ENCODE results near the gene ERC2. TPM values are rescaled to one million over a fixed set of nuclear protein-coding genes. Genes with fewer than 3 reads are reported as not detected.

The ERC2 gene
- total RNA-seq, 2 experiments from 2014 or later: not detected

GRCh38 chr3:56428667-56429066, 39.6 kb downstream of the ERC2 start:
- Histone ChIP-seq H3K27ac (ENCODE audit: low read depth, low read length, poor library complexity, severe bottlenecking) (no peak overlapping the region), H3K4me1 (ENCODE audit: insufficient read depth, low read length, poor library complexity, severe bottlenecking) (no peaks in the 10 kb centered on the region), H3K4me3 (ENCODE audit: low read depth, low read length, poor library complexity, severe bottlenecking) (no peak overlapping the region), H3K9me2 (ENCODE audit: insufficient read depth, low read length) (no peaks in the 10 kb centered on the region), H3K4me2 (ENCODE audit: low read length) (no peak overlapping the region), H3K36me3 (ENCODE audit: insufficient read depth, low read length) (no peaks in the 10 kb centered on the region), H3K79me2 (ENCODE audit: insufficient read depth, low read depth, low read length) (no peaks in the 10 kb centered on the region), H4K20me1 (ENCODE audit: insufficient read depth, low read length) (no peaks in the 10 kb centered on the region), H2AFZ (ENCODE audit: low read length) (no peak overlapping the region), H3K9me3 (ENCODE audit: low read length) (no peaks in the 10 kb centered on the region)
- intact Hi-C loops (cut with micrococcal nuclease; ENCODE audit: unreplicated experiment): no loop called here
- TF ChIP-seq EZH2phosphoT487 (IDR thresholded peaks at IDR 0.05; ENCODE audit: borderline replicate concordance, low read depth, low read length) (no peak), CTCF (conservative IDR thresholded peaks at IDR 0.05; ENCODE audit: low read length) (no peak)
- CTCF ChIA-PET (ENCODE audit: unreplicated experiment): no interaction called here
- DNase-seq (ENCODE audit: low spot score): no peak
- POLR2A ChIA-PET: no interaction called here
- no TSS peak for BruUV-seq (replicated peaks)

- Histone ChIP-seq H2AFZ (ENCODE audit: low read length) (no peak overlapping the region), H3K9me3 (ENCODE audit: low read length) (no peaks in the 10 kb centered on the region), H3K4me3 (ENCODE audit: low read depth, low read length, poor library complexity, severe bottlenecking) (no peak overlapping the region), H3K27ac (ENCODE audit: low read depth, low read length, poor library complexity, severe bottlenecking) (no peak overlapping the region), H3K4me1 (ENCODE audit: insufficient read depth, low read length, poor library complexity, severe bottlenecking) (no peaks in the 10 kb centered on the region), H3K9me2 (ENCODE audit: insufficient read depth, low read length) (no peaks in the 10 kb centered on the region), H3K4me2 (ENCODE audit: low read length) (no peak overlapping the region), H3K79me2 (ENCODE audit: insufficient read depth, low read depth, low read length) (no peaks in the 10 kb centered on the region), H3K36me3 (ENCODE audit: insufficient read depth, low read length) (no peaks in the 10 kb centered on the region), H4K20me1 (ENCODE audit: insufficient read depth, low read length) (no peaks in the 10 kb centered on the region)
- TF ChIP-seq CTCF (conservative IDR thresholded peaks at IDR 0.05; ENCODE audit: low read length): no peak
- no peak for TF ChIP-seq EZH2phosphoT487 (IDR thresholded peaks at IDR 0.05; ENCODE audit: borderline replicate concordance, low read depth, low read length)
- no TSS peak for BruUV-seq (replicated peaks)
- DNase-seq (ENCODE audit: low spot score): no peak
- CTCF ChIA-PET (ENCODE audit: unreplicated experiment): no interaction called here
- intact Hi-C loops (cut with micrococcal nuclease; ENCODE audit: unreplicated experiment): no loop called here
- POLR2A ChIA-PET: no interaction called here
Measured at GRCh38 chr3:56424885-56425284, 43.4 kb downstream of the ERC2 start.

- H3K27ac ChIP-seq (ENCODE audit: low read depth, low read length, poor library complexity, severe bottlenecking): no peak overlapping the region
- CTCF ChIA-PET (ENCODE audit: unreplicated experiment): no interaction called here
- no peaks in the 10 kb centered on the region for H3K36me3 ChIP-seq (ENCODE audit: insufficient read depth, low read length)
- POLR2A ChIA-PET: interaction anchor here (0.6 kb wide), 1 partner anchor 84 kb away, joined by 4 read pairs; no protein-coding TSS in a partner anchor
- no peak for DNase-seq (ENCODE audit: low spot score)
- intact Hi-C loops (cut with micrococcal nuclease; ENCODE audit: unreplicated experiment): no loop called here
- no peaks in the 10 kb centered on the region for H3K79me2 ChIP-seq (ENCODE audit: insufficient read depth, low read depth, low read length)
- H3K4me1 ChIP-seq (ENCODE audit: insufficient read depth, low read length, poor library complexity, severe bottlenecking): no peaks in the 10 kb centered on the region
- TF ChIP-seq CTCF (conservative IDR thresholded peaks at IDR 0.05; ENCODE audit: low read length) (no peak), EZH2phosphoT487 (IDR thresholded peaks at IDR 0.05; ENCODE audit: borderline replicate concordance, low read depth, low read length) (no peak)
- H2AFZ ChIP-seq (ENCODE audit: low read length): no peak overlapping the region
- H3K9me3 ChIP-seq (ENCODE audit: low read length): no peaks in the 10 kb centered on the region
- no TSS peak for BruUV-seq (replicated peaks)
- no peak overlapping the region for H3K4me2 ChIP-seq (ENCODE audit: low read length)
- no peaks in the 10 kb centered on the region for H3K9me2 ChIP-seq (ENCODE audit: insufficient read depth, low read length)
- no peak overlapping the region for H3K4me3 ChIP-seq (ENCODE audit: low read depth, low read length, poor library complexity, severe bottlenecking)
- no peaks in the 10 kb centered on the region for H4K20me1 ChIP-seq (ENCODE audit: insufficient read depth, low read length)
Measured at GRCh38 chr3:56424336-56424735, 43.9 kb downstream of the ERC2 start.

All from OCI-LY7 (cell line).